Measurements from ENCODE around the gene STYXL2. TPM values are rescaled to one million over a fixed set of nuclear protein-coding genes. Genes with fewer than 3 reads are reported as not detected.

STYXL2 gene
- total and polyA plus RNA-seq, 2 donors (not counting 1 experiment from before 2014, with no cell fraction given) = not detected

- Histone ChIP-seq H3K4me2 (replicated peaks; ENCODE audit: low read depth, low read length, poor library complexity, severe bottlenecking) (no peak overlapping the region), H3K27me3 (replicated peaks in 1 of 4; ENCODE audit: control extremely low read depth in 1 of 4, control insufficient read depth in 3 of 4, insufficient read depth in 4 of 4, low read length in 3 of 4) (peaks cover 0 to 5% (median 2%) of the 10 kb centered on the region in 4 experiments), H3K79me2 (ENCODE audit: control insufficient read depth, insufficient read depth, low read length) (no peaks in the 10 kb centered on the region), H3K4me3 (ENCODE audit: control extremely low read depth in 1 of 5, extremely low read depth in 1 of 5, insufficient read depth in 1 of 5, low read depth in 2 of 5, low read length in 4 of 5) (no peak overlapping the region), H3K4me1 (ENCODE audit: control insufficient read depth in 2 of 2, insufficient read depth in 2 of 2, low read length in 2 of 2) (peaks cover 13 to 15% of the 10 kb centered on the region in 2 donors), H2AFZ (ENCODE audit: insufficient read depth, low read depth, low read length, poor library complexity, severe bottlenecking) (no peak overlapping the region), H3K36me3 (replicated peaks in 1 of 2; ENCODE audit: control extremely low read depth in 1 of 2, control insufficient read depth in 1 of 2, extremely low read depth in 1 of 2, insufficient read depth in 2 of 2, low read length in 1 of 2) (no peaks in the 10 kb centered on the region), H3K9me3 (ENCODE audit: control extremely low read depth in 1 of 3, control insufficient read depth in 2 of 3, insufficient read depth in 1 of 3, low read length in 2 of 3) (peaks cover 0 to 1% (median 0%) of the 10 kb centered on the region in 3 donors), H3K9ac (ENCODE audit: low read length) (no peak overlapping the region), H4K20me1 (ENCODE audit: control insufficient read depth, insufficient read depth, low read length, poor library complexity, severe bottlenecking) (no peaks in the 10 kb centered on the region), H3K27ac (ENCODE audit: low read length in 2 of 2) (no peak overlapping the region)
- Mint-ChIP-seq H3K4me3 (no peak overlapping the region), H3K9me3 (ENCODE audit: insufficient read depth) (no peaks in the 10 kb centered on the region), H3K27me3 (peaks cover 10% of the 10 kb centered on the region), H3K4me1 (peaks cover 10% of the 10 kb centered on the region), H3K27ac (no peak overlapping the region)
- CTCF ChIA-PET = no interaction called here
- no peak for TF ChIP-seq CTCF (IDR thresholded peaks at IDR 0.05)
- TF ChIP-seq EZH2 (IDR thresholded peaks at IDR 0.05; ENCODE audit: borderline replicate concordance, insufficient read depth, low read depth, low read length, poor library complexity, severe bottlenecking) = no peak
- intact Hi-C loops (cut with micrococcal nuclease) = no loop called here
- POLR2A ChIA-PET = no interaction called here
- DNase-seq (no peak), ATAC-seq (ENCODE audit: low read depth) (no peak)
- no CpG with 5 or more reads among the region's 1 CpG for WGBS (ENCODE audit: insufficient coverage)
Observed at GRCh38 chr1:167099851-167100250, 6.0 kb downstream of the STYXL2 start.

- Histone ChIP-seq H4K20me1 (ENCODE audit: control insufficient read depth, insufficient read depth, low read length, poor library complexity, severe bottlenecking) (no peaks in the 10 kb centered on the region), H3K36me3 (replicated peaks in 1 of 2; ENCODE audit: control extremely low read depth in 1 of 2, control insufficient read depth in 1 of 2, extremely low read depth in 1 of 2, insufficient read depth in 2 of 2, low read length in 1 of 2) (no peaks in the 10 kb centered on the region), H3K4me3 (ENCODE audit: control extremely low read depth in 1 of 5, extremely low read depth in 1 of 5, insufficient read depth in 1 of 5, low read depth in 2 of 5, low read length in 4 of 5) (no peak overlapping the region), H2AFZ (ENCODE audit: insufficient read depth, low read depth, low read length, poor library complexity, severe bottlenecking) (no peak overlapping the region), H3K9ac (ENCODE audit: low read length) (no peak overlapping the region), H3K4me1 (ENCODE audit: control insufficient read depth in 2 of 2, insufficient read depth in 2 of 2, low read length in 2 of 2) (peaks cover 22 to 24% of the 10 kb centered on the region in 2 donors), H3K27ac (ENCODE audit: low read length in 2 of 2) (no peak overlapping the region), H3K79me2 (ENCODE audit: control insufficient read depth, insufficient read depth, low read length) (no peaks in the 10 kb centered on the region), H3K4me2 (replicated peaks; ENCODE audit: low read depth, low read length, poor library complexity, severe bottlenecking) (no peak overlapping the region), H3K27me3 (replicated peaks in 1 of 4; ENCODE audit: control extremely low read depth in 1 of 4, control insufficient read depth in 3 of 4, insufficient read depth in 4 of 4, low read length in 3 of 4) (peaks cover 0 to 5% (median 2%) of the 10 kb centered on the region in 4 experiments), H3K9me3 (ENCODE audit: control extremely low read depth in 1 of 3, control insufficient read depth in 2 of 3, insufficient read depth in 1 of 3, low read length in 2 of 3) (peaks cover 0 to 1% (median 0%) of the 10 kb centered on the region in 3 donors)
- H3K27me3 Mint-ChIP-seq = peaks cover 10% of the 10 kb centered on the region
- intact Hi-C loops (cut with micrococcal nuclease) = no loop called here
- POLR2A ChIA-PET = no interaction called here
- no CpG with 5 or more reads among the region's 2 CpGs for WGBS (ENCODE audit: insufficient coverage)
- CTCF ChIA-PET = no interaction called here
- TF ChIP-seq EZH2 (IDR thresholded peaks at IDR 0.05; ENCODE audit: borderline replicate concordance, insufficient read depth, low read depth, low read length, poor library complexity, severe bottlenecking) = no peak
- no peak for TF ChIP-seq CTCF (IDR thresholded peaks at IDR 0.05)
- peaks cover 19% of the 10 kb centered on the region for H3K4me1 Mint-ChIP-seq
- DNase-seq (no peak), ATAC-seq (ENCODE audit: low read depth) (no peak)
- H3K9me3 Mint-ChIP-seq (ENCODE audit: insufficient read depth) = no peaks in the 10 kb centered on the region
- H3K27ac Mint-ChIP-seq = no peak overlapping the region
- H3K4me3 Mint-ChIP-seq = no peak overlapping the region
Observed at GRCh38 chr1:167100730-167101129, 6.9 kb downstream of the STYXL2 start.

Data from B cell (primary cell).